ENCODE results near the gene LRFN2. TPM values are rescaled to one million over a fixed set of nuclear protein-coding genes. Genes with fewer than 3 reads are reported as not detected.
A peak's percentile ranks its signal among the peaks of the same experiment; 100 is the strongest.

Gene LRFN2
- total and polyA plus RNA-seq, 2 experiments from 2014 or later = 0.33 to 0.54 TPM

DNA sequence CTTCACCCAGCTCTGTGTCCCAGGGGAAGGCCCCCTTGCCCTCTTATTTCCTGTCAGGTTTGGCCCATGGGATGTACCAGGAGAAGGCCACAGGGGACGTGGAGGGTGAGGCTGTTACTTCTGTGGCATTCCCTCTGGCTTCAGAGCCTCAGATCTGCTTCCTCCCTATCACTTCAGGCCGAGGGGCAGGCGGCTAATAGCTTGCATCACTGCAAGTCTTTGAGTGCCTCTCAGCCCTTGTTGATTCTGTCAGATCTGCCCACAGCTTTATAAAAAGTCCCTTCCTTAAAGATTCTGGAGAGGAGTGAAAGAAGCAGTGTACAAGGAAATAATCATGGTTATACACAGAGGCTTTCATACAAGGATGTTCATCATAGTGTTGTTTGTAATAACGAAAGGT, 86.9 kb downstream of the LRFN2 start:
- no peaks in the 10 kb centered on the region for H3K36me3 ChIP-seq (replicated peaks; ENCODE audit: insufficient read depth, low read depth)
- TF ChIP-seq EZH2 (IDR thresholded peaks at IDR 0.05; ENCODE audit: borderline replicate concordance) (no peak), EZH2phosphoT487 (IDR thresholded peaks at IDR 0.05; ENCODE audit: low read depth, severe bottlenecking, unreplicated experiment) (no peak)
- TF ChIP-seq, protein P1, sequence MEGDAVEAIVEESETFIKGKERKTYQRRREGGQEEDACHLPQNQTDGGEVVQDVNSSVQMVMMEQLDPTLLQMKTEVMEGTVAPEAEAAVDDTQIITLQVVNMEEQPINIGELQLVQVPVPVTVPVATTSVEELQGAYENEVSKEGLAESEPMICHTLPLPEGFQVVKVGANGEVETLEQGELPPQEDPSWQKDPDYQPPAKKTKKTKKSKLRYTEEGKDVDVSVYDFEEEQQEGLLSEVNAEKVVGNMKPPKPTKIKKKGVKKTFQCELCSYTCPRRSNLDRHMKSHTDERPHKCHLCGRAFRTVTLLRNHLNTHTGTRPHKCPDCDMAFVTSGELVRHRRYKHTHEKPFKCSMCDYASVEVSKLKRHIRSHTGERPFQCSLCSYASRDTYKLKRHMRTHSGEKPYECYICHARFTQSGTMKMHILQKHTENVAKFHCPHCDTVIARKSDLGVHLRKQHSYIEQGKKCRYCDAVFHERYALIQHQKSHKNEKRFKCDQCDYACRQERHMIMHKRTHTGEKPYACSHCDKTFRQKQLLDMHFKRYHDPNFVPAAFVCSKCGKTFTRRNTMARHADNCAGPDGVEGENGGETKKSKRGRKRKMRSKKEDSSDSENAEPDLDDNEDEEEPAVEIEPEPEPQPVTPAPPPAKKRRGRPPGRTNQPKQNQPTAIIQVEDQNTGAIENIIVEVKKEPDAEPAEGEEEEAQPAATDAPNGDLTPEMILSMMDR (IDR thresholded peaks at IDR 0.05; ENCODE audit: poor library complexity) = no peak
- no peak for DNase-seq (ENCODE audit: low spot score)
- H3K4me3 ChIP-seq = no peak overlapping the region
- no peak overlapping the region for H2AFZ ChIP-seq
- H3K9me3 ChIP-seq (ENCODE audit: low read depth) = no peaks in the 10 kb centered on the region
- no peaks in the 10 kb centered on the region for H4K20me1 ChIP-seq (ENCODE audit: insufficient read depth, poor library complexity, severe bottlenecking)
- H3K27me3 ChIP-seq = no peaks in the 10 kb centered on the region
- H3K27ac ChIP-seq = no peak overlapping the region
- no peaks in the 10 kb centered on the region for H3K79me2 ChIP-seq
- no peaks in the 10 kb centered on the region for H3K4me1 ChIP-seq (ENCODE audit: insufficient read depth)
- 74% methylated on average over 4 of the region's 4 CpGs for WGBS (ENCODE audit: low lambda C conversion rate, missing lambda C conversion rate)
- H3K4me2 ChIP-seq = no peak overlapping the region
- no peaks in the 10 kb centered on the region for H3K9me2 ChIP-seq (replicated peaks; ENCODE audit: insufficient read depth)

DNA sequence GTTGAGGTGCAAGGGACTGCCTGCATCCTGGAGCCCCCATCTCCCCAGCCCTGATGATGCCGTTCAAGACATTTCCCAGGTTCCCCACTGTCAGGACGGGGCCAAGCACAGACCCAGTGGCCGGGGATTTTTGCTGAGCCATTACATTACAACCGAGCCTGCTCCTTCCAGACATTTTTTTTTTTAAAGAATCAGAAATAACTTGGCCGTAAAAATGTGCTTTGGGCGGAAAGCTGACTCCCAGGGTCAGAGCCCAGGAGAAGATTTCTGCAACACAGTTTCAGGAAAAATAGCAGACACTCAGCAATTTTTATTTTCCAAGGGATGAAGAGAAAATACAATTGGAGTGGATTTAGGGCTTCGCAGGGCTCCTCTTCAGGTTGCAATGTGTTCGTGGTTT, 87.9 kb downstream of the LRFN2 start:
- Histone ChIP-seq H3K79me2 (no peaks in the 10 kb centered on the region), H3K4me2 (no peak overlapping the region), H3K27ac (no peak overlapping the region), H3K9me3 (ENCODE audit: low read depth) (no peaks in the 10 kb centered on the region), H3K4me1 (ENCODE audit: insufficient read depth) (no peaks in the 10 kb centered on the region), H3K9me2 (replicated peaks; ENCODE audit: insufficient read depth) (no peaks in the 10 kb centered on the region), H3K27me3 (no peaks in the 10 kb centered on the region), H3K4me3 (no peak overlapping the region), H3K36me3 (replicated peaks; ENCODE audit: insufficient read depth, low read depth) (no peaks in the 10 kb centered on the region), H4K20me1 (ENCODE audit: insufficient read depth, poor library complexity, severe bottlenecking) (no peaks in the 10 kb centered on the region), H2AFZ (no peak overlapping the region)
- no peak for TF ChIP-seq EZH2phosphoT487 (IDR thresholded peaks at IDR 0.05; ENCODE audit: low read depth, severe bottlenecking, unreplicated experiment)
- TF ChIP-seq, protein P1 (IDR thresholded peaks at IDR 0.05; ENCODE audit: poor library complexity) = no peak
- TF ChIP-seq EZH2 (IDR thresholded peaks at IDR 0.05; ENCODE audit: borderline replicate concordance) = no peak
- DNase-seq (ENCODE audit: low spot score) = no peak
- WGBS (ENCODE audit: low lambda C conversion rate, missing lambda C conversion rate) = 52% methylated on average over 8 of the region's 8 CpGs

DNA sequence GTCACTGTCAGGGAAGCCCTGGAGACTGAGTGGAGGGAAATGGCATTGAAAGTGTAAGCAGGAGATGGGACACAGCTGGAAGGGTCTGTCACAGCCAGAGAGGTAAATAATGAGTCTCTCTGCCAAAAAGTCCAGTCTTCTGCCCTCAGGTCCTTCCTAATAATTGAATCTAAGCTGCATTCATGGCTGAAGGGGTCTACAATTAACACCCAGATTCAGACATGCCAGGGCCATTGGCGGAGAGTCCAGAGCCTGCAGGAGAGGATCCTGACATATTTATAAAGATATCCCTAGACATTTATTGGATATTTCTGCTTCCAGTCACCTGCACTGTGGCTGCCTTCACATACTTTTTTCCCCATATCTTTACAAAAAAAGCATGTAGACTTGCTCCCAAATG, 89.0 kb downstream of the LRFN2 start:
- Histone ChIP-seq H4K20me1 (ENCODE audit: insufficient read depth, poor library complexity, severe bottlenecking) (no peaks in the 10 kb centered on the region), H3K36me3 (replicated peaks; ENCODE audit: insufficient read depth, low read depth) (no peaks in the 10 kb centered on the region), H3K79me2 (no peaks in the 10 kb centered on the region), H3K9me3 (ENCODE audit: low read depth) (no peaks in the 10 kb centered on the region), H3K27me3 (no peaks in the 10 kb centered on the region), H3K4me2 (no peak overlapping the region), H3K27ac (no peak overlapping the region), H3K9me2 (replicated peaks; ENCODE audit: insufficient read depth) (no peaks in the 10 kb centered on the region), H3K4me3 (no peak overlapping the region), H2AFZ (no peak overlapping the region), H3K4me1 (ENCODE audit: insufficient read depth) (no peaks in the 10 kb centered on the region)
- no peak for DNase-seq (ENCODE audit: low spot score)
- 56% methylated on average over 1 of the region's 1 CpG for WGBS (ENCODE audit: low lambda C conversion rate, missing lambda C conversion rate)
- TF ChIP-seq, protein P1 (IDR thresholded peaks at IDR 0.05; ENCODE audit: poor library complexity) = no peak
- TF ChIP-seq EZH2 (IDR thresholded peaks at IDR 0.05; ENCODE audit: borderline replicate concordance) (no peak), EZH2phosphoT487 (IDR thresholded peaks at IDR 0.05; ENCODE audit: low read depth, severe bottlenecking, unreplicated experiment) (no peak)

DNA sequence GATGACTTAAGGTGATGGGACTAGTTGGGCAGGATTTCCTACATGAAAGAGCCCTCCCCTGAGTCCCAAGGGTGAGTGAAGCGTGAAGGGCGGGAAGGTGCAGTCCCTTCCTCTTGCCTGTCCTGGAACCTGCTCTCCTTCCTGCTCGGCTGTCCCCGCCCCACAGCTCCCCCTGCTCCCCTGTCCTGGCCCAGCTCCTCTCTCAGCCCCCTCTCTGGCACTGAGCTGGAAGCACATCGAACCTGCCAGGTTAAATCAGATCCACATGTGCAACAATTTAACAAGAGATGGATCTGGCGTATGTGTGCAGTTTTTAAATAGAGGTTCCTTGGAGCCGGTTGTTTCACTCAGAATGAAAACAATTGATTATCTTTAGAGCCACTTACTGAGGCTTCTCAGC, 95.0 kb downstream of the LRFN2 start:
- H3K4me2 ChIP-seq = no peak overlapping the region
- peaks cover 15% of the 10 kb centered on the region for H3K27me3 ChIP-seq
- H4K20me1 ChIP-seq (ENCODE audit: insufficient read depth, poor library complexity, severe bottlenecking) = no peaks in the 10 kb centered on the region
- TF ChIP-seq, protein P1 (IDR thresholded peaks at IDR 0.05; ENCODE audit: poor library complexity) = no peak
- TF ChIP-seq EZH2 (IDR thresholded peaks at IDR 0.05; ENCODE audit: borderline replicate concordance) (no peak), EZH2phosphoT487 (IDR thresholded peaks at IDR 0.05; ENCODE audit: low read depth, severe bottlenecking, unreplicated experiment) (no peak)
- WGBS (ENCODE audit: low lambda C conversion rate, missing lambda C conversion rate) = 42% methylated on average over 5 of the region's 7 CpGs
- no peak overlapping the region for H3K4me3 ChIP-seq
- no peaks in the 10 kb centered on the region for H3K79me2 ChIP-seq
- no peaks in the 10 kb centered on the region for H3K9me3 ChIP-seq (ENCODE audit: low read depth)
- no peak overlapping the region for H2AFZ ChIP-seq
- H3K27ac ChIP-seq = no peak overlapping the region
- no peaks in the 10 kb centered on the region for H3K4me1 ChIP-seq (ENCODE audit: insufficient read depth)
- H3K36me3 ChIP-seq (replicated peaks; ENCODE audit: insufficient read depth, low read depth) = no peaks in the 10 kb centered on the region
- DNase-seq (ENCODE audit: low spot score) = peak; percentile 32
- no peaks in the 10 kb centered on the region for H3K9me2 ChIP-seq (replicated peaks; ENCODE audit: insufficient read depth)

All from hepatocyte (in vitro differentiated cells).